CD4-positive, alpha-beta T cell (primary cell): ENCODE data around the gene POLR3F. TPM values are rescaled to one million over a fixed set of nuclear protein-coding genes. Genes with fewer than 3 reads are reported as not detected.

Experiments
- ATAC-seq: fragments of 200-7000 bp; cut with Tn5 transposase; one replicate; pipeline ENCODE4 v1.10.0; 2022; ENCODE audit warnings: mild to moderate bottlenecking; ENCODE audit not compliant: poor library complexity
- CTCF ChIA-PET: fragments of 350-600 bp; sonication (Branson Sonifier 250); formaldehyde crosslinking; loops from one replicate; lab custom pipeline; 2021; ENCODE audit warnings: antibody characterized with exemption, inconsistent platforms; lab: Charles Lee
- POLR2A ChIA-PET: fragments of 350-600 bp; sonication (Branson Sonifier 250); formaldehyde crosslinking; loops from one replicate; lab custom pipeline; 2021; ENCODE audit warnings: antibody characterized with exemption, inconsistent platforms; lab: Charles Lee
- DNase-seq, 14 experiments: peaks; one replicate each; pipeline ENCODE4 v3.0.0-alpha.2; 2013 to 2020; ENCODE audit warnings: mixed read lengths in 2 of 14
- H3K27ac ChIP-seq, 2 donors: one replicate each; pipeline versions ENCODE4 v1.5.1 to v1.7.0; 2013; ENCODE audit warnings: low read length in 2 of 2, low read depth in 1 of 2, mild to moderate bottlenecking in 1 of 2
- H3K27me3 ChIP-seq, 2 experiments: 1 replicate in 1 of 2; 2 replicates in 1 of 2; pipeline versions ENCODE4 v1.6.1 to v1.7.0; 2013; ENCODE audit warnings: low read length in 2 of 2, control low read depth in 1 of 2, mild to moderate bottlenecking in 1 of 2, moderate library complexity in 1 of 2; ENCODE audit not compliant: insufficient read depth in 2 of 2, control insufficient read depth in 1 of 2
- H3K36me3 ChIP-seq: one replicate; pipeline ENCODE4 v1.6.1; 2013; ENCODE audit warnings: low read length, control low read depth; ENCODE audit not compliant: insufficient read depth
- H3K4me1 ChIP-seq: one replicate; pipeline ENCODE4 v1.6.1; 2013; ENCODE audit warnings: low read length, control low read depth; ENCODE audit not compliant: insufficient read depth
- H3K4me3 ChIP-seq: one replicate; pipeline ENCODE4 v1.5.1; 2013; ENCODE audit warnings: mild to moderate bottlenecking, low read length, moderate library complexity
- H3K9me3 ChIP-seq, 2 experiments: 1 replicate in 1 of 2; 2 replicates in 1 of 2; pipeline versions ENCODE4 v1.6.1 to v1.7.0; 2013; ENCODE audit warnings: low read length in 2 of 2, mild to moderate bottlenecking in 2 of 2, control low read depth in 1 of 2, moderate library complexity in 1 of 2; ENCODE audit not compliant: control insufficient read depth in 1 of 2, insufficient read depth in 1 of 2
- H3K27ac Mint-ChIP-seq: one replicate; pipeline ENCODE4 v1.8.0; 2020; ENCODE audit warnings: mixed read lengths
- H3K27me3 Mint-ChIP-seq: one replicate; pipeline ENCODE4 v1.8.0; 2021; ENCODE audit warnings: mixed read lengths
- H3K36me3 Mint-ChIP-seq: one replicate; pipeline ENCODE4 v1.8.0; 2021; ENCODE audit warnings: low read depth, mixed read lengths
- H3K4me1 Mint-ChIP-seq: one replicate; pipeline ENCODE4 v1.8.0; 2021; ENCODE audit warnings: low read depth, mixed read lengths
- H3K4me3 Mint-ChIP-seq: one replicate; pipeline ENCODE4 v1.8.0; 2020; ENCODE audit warnings: mild to moderate bottlenecking, mixed read lengths
- H3K9me3 Mint-ChIP-seq: one replicate; pipeline ENCODE4 v1.8.0; 2020; ENCODE audit warnings: mixed read lengths
- CTCF ChIP-seq: fragments of 200-600 bp; IDR thresholded peaks from one replicate; pipeline ENCODE4 v1.8.0; 2022; ENCODE audit warnings: antibody characterized with exemption, mild to moderate bottlenecking
- intact Hi-C, 2 experiments: fragments of 100-400 bp; cut with DNase I in 1 of 2; cut with micrococcal nuclease in 1 of 2; formaldehyde crosslinking; loops; one replicate each; pipeline versions ENCODE4 v1.15.1 to v1.9.0; 2023 to 2025; cut with DNase I, micrococcal nuclease
- total RNA-seq, 174 experiments: library from RNA in 2 of 174; stranded (reverse) in 2 of 174; gene quantifications; one replicate each; pipeline ENCODE4 v1.2.3 and lab custom pipeline; 2021 to 2026

The POLR3F gene
- total RNA-seq, 2 experiments from 2014 or later: 7.9 to 8.8 TPM

GRCh38 chr20:18477218-18477617 is 10.0 kb downstream of the POLR3F start:
- intact Hi-C loops: no loop called here
- Mint-ChIP-seq H3K27ac (no peak overlapping the region), H3K4me3 (no peak overlapping the region), H3K36me3 (peaks cover 86% of the 10 kb centered on the region), H3K9me3 (no peaks in the 10 kb centered on the region), H3K27me3 (no peaks in the 10 kb centered on the region), H3K4me1 (no peaks in the 10 kb centered on the region)
- Histone ChIP-seq H3K9me3 (no peaks in the 10 kb centered on the region), H3K27me3 (no peaks in the 10 kb centered on the region), H3K4me1 (no peaks in the 10 kb centered on the region), H3K36me3 (peaks cover 59% of the 10 kb centered on the region), H3K27ac (no peak overlapping the region), H3K4me3 (no peak overlapping the region)
- POLR2A ChIA-PET: interaction anchor here (3.7 kb wide), 1 partner anchor 30 kb away, joined by 21 read pairs; the partner anchor contains the start of gene SEC23B
- no peak for TF ChIP-seq CTCF
- DNase-seq (no peak), ATAC-seq (no peak)
- CTCF ChIA-PET: no interaction called here

GRCh38 chr20:18477821-18478220 is 10.6 kb downstream of the POLR3F start:
- TF ChIP-seq CTCF: no peak
- Histone ChIP-seq H3K27me3 (no peaks in the 10 kb centered on the region), H3K27ac (no peak overlapping the region), H3K9me3 (no peaks in the 10 kb centered on the region), H3K4me3 (no peak overlapping the region), H3K4me1 (no peaks in the 10 kb centered on the region), H3K36me3 (peaks cover 62% of the 10 kb centered on the region)
- ChIA-PET CTCF (no interaction called here), POLR2A (interaction anchor here (3.7 kb wide), 1 partner anchor 30 kb away, joined by 21 read pairs; the partner anchor contains the start of gene SEC23B)
- no peak for DNase-seq
- no peak for ATAC-seq
- H3K4me3 Mint-ChIP-seq: no peak overlapping the region
- no peaks in the 10 kb centered on the region for H3K9me3 Mint-ChIP-seq
- H3K36me3 Mint-ChIP-seq: peaks cover 92% of the 10 kb centered on the region
- H3K27me3 Mint-ChIP-seq: no peaks in the 10 kb centered on the region
- no peak overlapping the region for H3K27ac Mint-ChIP-seq
- no peaks in the 10 kb centered on the region for H3K4me1 Mint-ChIP-seq
- intact Hi-C loops: no loop called here

- intact Hi-C loops: no loop called here
- CTCF ChIA-PET: no interaction called here
- no peak overlapping the region for H3K4me3 Mint-ChIP-seq
- no peaks in the 10 kb centered on the region for H3K27me3 Mint-ChIP-seq
- Histone ChIP-seq H3K27ac (no peak overlapping the region), H3K27me3 (no peaks in the 10 kb centered on the region), H3K4me1 (no peaks in the 10 kb centered on the region), H3K9me3 (no peaks in the 10 kb centered on the region), H3K4me3 (no peak overlapping the region), H3K36me3 (peaks cover 48% of the 10 kb centered on the region)
- ATAC-seq (no peak), DNase-seq (no peak)
- TF ChIP-seq CTCF: no peak
- H3K4me1 Mint-ChIP-seq: no peaks in the 10 kb centered on the region
- H3K9me3 Mint-ChIP-seq: no peaks in the 10 kb centered on the region
- POLR2A ChIA-PET: no interaction called here
- no peak overlapping the region for H3K27ac Mint-ChIP-seq
- peaks cover 95% of the 10 kb centered on the region for H3K36me3 Mint-ChIP-seq
Measured at GRCh38 chr20:18481596-18481995, 14.4 kb downstream of the POLR3F start.
